Gastroesophageal sphincter (tissue), 3 donors: ENCODE results near the gene MYOT.

Experiments used
- EP300 ChIP-seq: sonication (generic); formaldehyde crosslinking; IDR thresholded peaks from one replicate; pipeline ENCODE4 v1.6.1; 2017; ENCODE audit warnings: antibody characterized with exemption, mild to moderate bottlenecking
- POLR2A ChIP-seq, 2 donors: fragments of 450-650 bp; IDR thresholded peaks; one replicate each; pipeline ENCODE4 v1.6.1; 2017; ENCODE audit warnings: antibody characterized with exemption in 2 of 2, mild to moderate bottlenecking in 2 of 2, moderate library complexity in 1 of 2
- POLR2AphosphoS5 ChIP-seq: sonication (generic); formaldehyde crosslinking; IDR thresholded peaks from one replicate; pipeline ENCODE4 v1.6.1; 2017; ENCODE audit warnings: antibody characterized with exemption
- TF ChIP-seq, protein P1 (sequence below), 4 experiments: fragments of 200-600 bp in 2 of 4; fragments of 450-650 bp in 2 of 4; sonication (generic) in 1 of 4; IDR thresholded peaks; one replicate each; pipeline ENCODE4 v1.5.1; 2017 to 2019; ENCODE audit warnings: antibody characterized with exemption in 4 of 4, mild to moderate bottlenecking in 2 of 4, moderate library complexity in 2 of 4

GRCh38 chr5:137825165-137825564 lies 42.5 kb upstream of the MYOT start:
- TF ChIP-seq POLR2A (IDR thresholded peaks at IDR 0.05) (no peak), EP300 (no peak), POLR2AphosphoS5 (no peak)
- TF ChIP-seq, protein P1, sequence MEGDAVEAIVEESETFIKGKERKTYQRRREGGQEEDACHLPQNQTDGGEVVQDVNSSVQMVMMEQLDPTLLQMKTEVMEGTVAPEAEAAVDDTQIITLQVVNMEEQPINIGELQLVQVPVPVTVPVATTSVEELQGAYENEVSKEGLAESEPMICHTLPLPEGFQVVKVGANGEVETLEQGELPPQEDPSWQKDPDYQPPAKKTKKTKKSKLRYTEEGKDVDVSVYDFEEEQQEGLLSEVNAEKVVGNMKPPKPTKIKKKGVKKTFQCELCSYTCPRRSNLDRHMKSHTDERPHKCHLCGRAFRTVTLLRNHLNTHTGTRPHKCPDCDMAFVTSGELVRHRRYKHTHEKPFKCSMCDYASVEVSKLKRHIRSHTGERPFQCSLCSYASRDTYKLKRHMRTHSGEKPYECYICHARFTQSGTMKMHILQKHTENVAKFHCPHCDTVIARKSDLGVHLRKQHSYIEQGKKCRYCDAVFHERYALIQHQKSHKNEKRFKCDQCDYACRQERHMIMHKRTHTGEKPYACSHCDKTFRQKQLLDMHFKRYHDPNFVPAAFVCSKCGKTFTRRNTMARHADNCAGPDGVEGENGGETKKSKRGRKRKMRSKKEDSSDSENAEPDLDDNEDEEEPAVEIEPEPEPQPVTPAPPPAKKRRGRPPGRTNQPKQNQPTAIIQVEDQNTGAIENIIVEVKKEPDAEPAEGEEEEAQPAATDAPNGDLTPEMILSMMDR (IDR thresholded peaks at IDR 0.05) = no peak
